NCI-H526 treated with DMSO at 0.1 percent for 48 hours (cell line): Measurements from ENCODE around the gene RPL7L1.

Experiments used
- DNase-seq: peaks from one replicate; lab custom pipeline; 2025; lab: John Stamatoyannopoulos, UW

RPL7L1 gene

DNA sequence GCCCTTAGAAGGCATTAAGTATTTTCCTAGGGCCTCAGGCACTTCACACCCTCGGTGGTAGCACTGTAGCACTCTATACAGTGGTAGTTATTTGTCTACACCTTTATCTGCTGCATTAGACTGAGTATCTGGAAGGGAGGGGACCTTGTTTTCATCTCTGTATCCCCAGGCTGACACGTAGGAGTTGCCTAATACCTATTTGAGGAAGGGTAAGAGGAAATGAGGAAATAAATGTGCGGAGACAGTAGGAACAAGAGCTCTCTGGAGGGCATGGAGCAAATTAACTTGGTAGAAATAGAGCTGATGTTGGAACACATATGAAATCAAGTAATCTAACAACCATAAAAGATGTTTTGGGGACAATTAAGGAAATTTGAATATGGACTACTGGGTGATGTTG lies 53.8 kb downstream of the RPL7L1 start:
- DNase-seq = no peak

DNA sequence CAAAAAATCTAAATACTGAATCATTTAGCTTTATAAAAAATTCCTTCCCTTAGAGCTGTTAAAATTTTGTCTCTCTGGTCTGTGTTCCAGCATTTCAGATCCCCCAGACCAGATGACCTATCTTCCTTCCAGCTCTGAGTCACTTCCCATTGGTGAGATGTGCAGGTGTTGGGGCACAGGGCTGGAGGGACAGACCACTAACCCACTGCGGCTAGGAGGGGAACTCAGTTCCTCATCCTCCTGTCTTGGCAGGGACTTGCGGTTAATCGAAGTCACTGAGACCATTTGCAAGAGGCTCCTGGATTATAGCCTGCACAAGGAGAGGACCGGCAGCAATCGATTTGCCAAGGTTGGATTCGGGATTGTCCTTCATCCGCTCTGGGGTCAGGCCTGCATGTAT lies 55.9 kb downstream of the RPL7L1 start:
- no peak for DNase-seq

DNA sequence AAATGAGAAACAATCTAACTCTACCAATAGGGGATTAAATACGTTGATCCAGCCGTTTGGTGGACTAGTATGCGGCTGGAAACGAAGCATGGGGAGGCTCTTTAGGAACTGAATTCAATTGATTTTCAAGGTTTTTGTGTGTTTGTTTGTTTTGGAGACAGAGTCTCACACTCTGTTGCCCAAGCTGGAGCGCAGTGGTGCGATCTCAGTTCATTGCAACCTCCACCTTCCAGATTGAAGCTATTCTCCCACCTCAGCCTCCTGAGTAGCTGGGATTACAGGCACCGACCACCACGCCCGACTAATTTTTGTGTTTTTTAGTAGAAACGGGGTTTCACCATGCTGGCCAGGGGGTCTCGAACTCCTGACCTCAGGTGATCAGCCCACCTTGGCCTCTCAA lies 57.0 kb downstream of the RPL7L1 start:
- no peak for DNase-seq

DNA sequence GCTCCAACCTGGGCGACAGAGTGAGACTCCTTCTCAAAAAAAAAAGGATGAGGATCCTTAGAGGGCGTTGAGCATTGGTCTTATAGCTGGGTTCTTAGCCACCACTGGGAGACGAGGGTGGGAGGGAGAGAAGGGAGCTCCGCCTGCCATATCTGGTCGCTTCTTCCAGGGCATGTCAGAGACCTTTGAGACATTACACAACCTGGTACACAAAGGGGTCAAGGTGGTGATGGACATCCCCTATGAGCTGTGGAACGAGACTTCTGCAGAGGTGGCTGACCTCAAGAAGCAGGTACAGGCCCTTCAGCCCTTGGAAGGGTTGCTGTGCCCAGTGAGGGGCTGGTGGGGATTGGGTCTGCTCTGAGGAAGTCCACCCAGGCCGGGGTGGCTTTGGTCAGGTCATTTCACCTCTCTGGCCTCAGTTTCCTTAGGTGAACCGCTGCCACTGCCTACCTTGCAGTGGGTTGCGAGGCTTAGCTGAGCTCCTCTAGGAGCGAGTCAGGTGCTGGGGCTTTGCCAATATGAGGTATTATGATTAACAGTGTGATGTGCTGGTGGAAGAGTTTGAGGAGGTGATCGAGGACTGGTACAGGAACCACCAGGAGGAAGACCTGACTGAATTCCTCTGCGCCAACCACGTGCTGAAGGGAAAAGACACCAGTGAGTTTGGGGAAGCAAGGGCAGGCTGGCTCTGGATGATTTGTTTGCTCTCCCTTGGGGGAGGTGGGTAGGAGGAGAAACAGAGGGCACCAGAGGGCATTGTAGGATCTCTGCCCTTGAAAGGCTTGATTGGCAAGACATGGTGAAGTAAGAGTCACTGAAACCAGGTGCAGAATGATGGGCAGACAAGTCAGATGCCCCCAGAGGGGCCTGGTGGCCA lies 58.4 kb downstream of the RPL7L1 start:
- DNase-seq = no peak

DNA sequence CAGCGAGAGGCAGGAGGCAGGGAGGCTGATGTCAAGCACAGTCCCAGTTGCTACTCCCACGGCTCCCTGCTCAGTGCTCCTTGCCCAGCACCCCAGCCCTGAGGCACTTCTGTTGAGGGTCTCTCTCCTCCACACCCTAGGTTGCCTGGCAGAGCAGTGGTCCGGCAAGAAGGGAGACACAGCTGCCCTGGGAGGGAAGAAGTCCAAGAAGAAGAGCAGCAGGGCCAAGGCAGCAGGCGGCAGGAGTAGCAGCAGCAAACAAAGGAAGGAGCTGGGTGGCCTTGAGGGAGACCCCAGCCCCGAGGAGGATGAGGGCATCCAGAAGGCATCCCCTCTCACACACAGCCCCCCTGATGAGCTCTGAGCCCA lies 59.0 kb downstream of the RPL7L1 start:
- no peak for DNase-seq

DNA sequence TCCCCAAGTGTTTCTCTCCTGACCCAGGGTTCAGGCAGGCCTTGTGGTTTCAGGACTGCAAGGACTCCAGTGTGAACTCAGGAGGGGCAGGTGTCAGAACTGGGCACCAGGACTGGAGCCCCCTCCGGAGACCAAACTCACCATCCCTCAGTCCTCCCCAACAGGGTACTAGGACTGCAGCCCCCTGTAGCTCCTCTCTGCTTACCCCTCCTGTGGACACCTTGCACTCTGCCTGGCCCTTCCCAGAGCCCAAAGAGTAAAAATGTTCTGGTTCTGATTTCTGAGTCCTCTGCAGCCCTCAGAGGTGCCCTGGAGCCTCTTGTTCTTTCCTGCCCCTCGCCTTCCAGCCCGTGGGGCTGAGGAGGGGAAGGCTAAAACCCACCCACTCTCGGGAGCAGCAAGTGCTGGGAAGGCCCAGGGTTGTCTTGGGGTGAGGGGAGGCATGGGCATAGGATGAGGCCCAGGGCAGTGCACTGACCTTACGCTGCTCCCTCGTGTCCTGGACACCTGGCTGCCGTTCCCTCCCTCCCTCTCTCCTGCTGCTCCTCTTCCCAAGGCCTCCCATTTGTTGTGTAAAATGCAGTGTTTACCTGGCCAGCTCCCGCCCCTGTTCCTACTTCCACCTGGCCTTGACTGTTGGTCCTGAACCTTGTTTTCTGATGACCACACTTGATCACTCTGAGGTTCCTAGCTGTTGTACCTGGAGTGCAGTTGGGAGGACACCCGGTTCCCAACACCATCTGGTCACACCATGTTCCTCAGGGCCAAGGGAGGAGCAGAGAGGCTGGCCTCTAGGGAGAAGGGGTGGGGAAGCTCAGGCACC lies 59.8 kb downstream of the RPL7L1 start:
- no peak for DNase-seq
